Dendritic cell treated with granulocyte-macrophage colony-stimulating factor and Interleukin-4, amounts not matched to agents 40 ng/mL and 50 ng/mL, for 4 days (primary cell): ENCODE data around the gene NFIX.

ENCODE experiments used
- H3K27ac Mint-ChIP-seq: one replicate; pipeline ENCODE4 v1.8.0; 2022; ENCODE audit warnings: mild to moderate bottlenecking, mixed read lengths
- H3K27me3 Mint-ChIP-seq: one replicate; pipeline ENCODE4 v1.8.0; 2022; ENCODE audit warnings: mild to moderate bottlenecking, mixed read lengths
- H3K36me3 Mint-ChIP-seq: one replicate; pipeline ENCODE4 v1.8.0; 2022; ENCODE audit warnings: low read depth, mixed read lengths
- H3K4me1 Mint-ChIP-seq: one replicate; pipeline ENCODE4 v1.8.0; 2022; ENCODE audit warnings: low read depth, mixed read lengths
- H3K4me3 Mint-ChIP-seq: one replicate; pipeline ENCODE4 v1.8.0; 2022; ENCODE audit warnings: mild to moderate bottlenecking, moderate library complexity, mixed read lengths
- H3K9me3 Mint-ChIP-seq: one replicate; pipeline ENCODE4 v1.8.0; 2022; ENCODE audit warnings: mixed read lengths
- intact Hi-C: fragments of 100-400 bp; cut with micrococcal nuclease; formaldehyde crosslinking; loops from one replicate; pipeline ENCODE4 v1.15.0; 2022

Gene NFIX

DNA sequence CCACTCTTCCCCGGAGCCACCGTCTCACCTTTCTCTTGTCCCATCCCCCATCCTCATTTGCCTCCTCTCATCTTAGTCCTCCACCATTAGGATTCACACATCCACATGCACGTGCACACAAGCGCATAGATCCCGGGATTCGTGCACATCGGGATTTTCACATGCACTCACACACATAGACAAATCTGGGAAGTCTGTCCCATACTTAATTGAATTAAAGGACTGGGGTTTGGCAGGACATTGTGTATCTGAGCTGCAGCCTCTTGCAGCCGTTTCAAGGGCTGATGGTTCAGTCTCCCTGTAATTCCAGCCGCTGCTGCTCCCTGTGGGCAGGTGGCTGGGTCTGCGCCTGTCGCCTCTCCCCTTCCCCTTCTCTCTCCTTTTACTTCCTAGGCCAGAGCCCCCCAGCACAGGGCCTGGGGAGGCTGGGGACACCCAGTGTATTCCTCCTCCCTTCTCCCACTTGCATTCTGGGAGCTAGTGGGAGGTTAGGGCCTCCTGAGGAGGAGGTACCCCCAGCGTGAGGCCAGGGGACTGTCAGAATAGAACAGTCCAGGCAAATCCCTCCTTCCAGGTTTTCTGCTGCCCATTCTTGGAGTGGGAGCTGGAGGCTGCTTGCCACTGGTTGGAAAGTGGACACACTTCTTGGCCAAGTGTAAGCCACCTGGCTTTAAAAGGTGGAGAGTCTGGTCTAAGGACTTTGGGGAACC, 63.8 kb downstream of the NFIX start:
- Mint-ChIP-seq H3K27me3 (peaks cover 46% of the 10 kb centered on the region), H3K27ac (no peak overlapping the region), H3K36me3 (no peaks in the 10 kb centered on the region), H3K4me1 (peaks cover 9% of the 10 kb centered on the region), H3K9me3 (no peaks in the 10 kb centered on the region), H3K4me3 (no peak overlapping the region)
- intact Hi-C loops, result no loop called here

- Mint-ChIP-seq H3K27ac (no peak overlapping the region), H3K27me3 (peaks cover 43% of the 10 kb centered on the region), H3K4me1 (peaks cover 9% of the 10 kb centered on the region), H3K36me3 (no peaks in the 10 kb centered on the region), H3K4me3 (peak overlapping the region; percentile 74), H3K9me3 (no peaks in the 10 kb centered on the region)
- intact Hi-C loops, result no loop called here
Measured at GRCh38 chr19:13060233-13060963, 65.1 kb downstream of the NFIX start.

DNA sequence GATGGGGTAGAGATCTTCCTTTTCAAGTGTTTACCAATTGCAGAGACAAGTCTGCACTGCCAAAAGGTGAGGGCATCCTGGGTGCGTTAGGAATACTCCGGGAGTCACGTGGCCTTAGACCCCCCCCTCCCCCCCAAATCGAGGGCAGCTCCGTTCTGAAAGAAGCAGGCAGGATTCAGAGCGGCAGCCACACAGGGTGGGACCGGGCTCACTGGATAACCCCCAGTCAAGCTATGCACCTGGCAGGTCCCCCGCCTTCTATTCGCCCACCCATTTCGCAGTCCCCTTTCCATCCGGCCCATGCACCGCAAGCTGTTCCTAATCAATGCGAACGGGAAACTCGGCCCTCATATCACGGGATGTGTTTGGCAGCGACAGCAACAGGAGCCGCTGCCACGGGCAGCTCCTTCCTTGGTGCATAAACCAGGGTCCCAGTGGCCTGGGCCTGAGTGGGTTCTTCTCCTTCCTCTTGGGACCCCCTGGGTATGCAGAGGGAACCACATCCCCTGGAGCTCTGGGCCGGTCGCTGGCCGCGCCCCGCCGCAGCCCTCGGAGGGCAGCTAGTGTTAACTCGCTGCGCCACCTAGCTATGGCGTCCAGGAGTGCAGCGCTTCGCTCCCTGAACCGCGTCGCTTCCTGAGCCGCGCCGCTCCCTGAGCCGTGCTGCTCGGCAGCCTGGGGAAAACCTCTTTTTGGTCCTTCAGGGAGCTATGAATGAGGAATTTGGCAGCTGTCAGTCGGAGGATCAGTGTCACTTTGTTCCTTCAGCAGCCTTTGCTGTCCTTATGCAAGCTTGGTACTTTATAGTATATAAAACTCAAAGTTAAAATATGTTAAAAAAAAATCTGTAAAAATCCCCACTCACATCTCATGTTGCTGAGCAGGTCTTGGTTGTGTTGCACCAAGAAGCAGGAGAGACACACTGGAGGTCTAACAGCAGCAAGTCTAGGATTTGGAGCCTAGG, 66.0 kb downstream of the NFIX start:
- Mint-ChIP-seq H3K4me3 (peak overlapping the region; percentile 74), H3K36me3 (no peaks in the 10 kb centered on the region), H3K9me3 (no peaks in the 10 kb centered on the region), H3K27ac (peak overlapping the region; percentile 45), H3K27me3 (peaks cover 36% of the 10 kb centered on the region), H3K4me1 (peaks cover 7% of the 10 kb centered on the region)
- intact Hi-C loops, result no loop called here

DNA sequence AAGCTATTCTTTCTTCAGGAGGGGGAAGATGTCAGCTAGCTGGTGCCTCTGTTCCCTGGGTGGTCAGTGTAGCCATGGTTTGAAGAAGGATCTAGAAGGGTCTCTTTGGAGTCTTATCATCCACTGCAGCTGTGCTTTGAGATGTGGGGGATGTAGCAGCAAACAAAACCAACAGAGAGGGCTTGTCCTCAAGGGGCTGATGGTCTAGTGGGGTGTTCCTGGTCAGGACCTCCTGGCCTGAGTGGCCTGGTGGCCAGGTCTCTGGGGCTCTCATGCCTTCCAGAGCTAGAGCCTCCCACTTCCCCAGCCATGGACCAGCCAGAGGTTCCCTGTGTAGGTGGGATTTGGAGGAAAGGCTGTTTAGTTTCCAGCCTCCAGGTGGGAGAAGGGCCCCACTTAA, 67.0 kb downstream of the NFIX start:
- H3K27me3 Mint-ChIP-seq, result peaks cover 36% of the 10 kb centered on the region
- H3K4me3 Mint-ChIP-seq, result no peak overlapping the region
- H3K4me1 Mint-ChIP-seq, result peaks cover 14% of the 10 kb centered on the region
- no peaks in the 10 kb centered on the region for H3K9me3 Mint-ChIP-seq
- H3K27ac Mint-ChIP-seq, result no peak overlapping the region
- intact Hi-C loops, result no loop called here
- no peaks in the 10 kb centered on the region for H3K36me3 Mint-ChIP-seq

- Mint-ChIP-seq H3K27me3 (peaks cover 36% of the 10 kb centered on the region), H3K4me1 (peaks cover 19% of the 10 kb centered on the region), H3K36me3 (no peaks in the 10 kb centered on the region), H3K27ac (no peak overlapping the region), H3K4me3 (no peak overlapping the region), H3K9me3 (no peaks in the 10 kb centered on the region)
- intact Hi-C loops, result no loop called here
Measured at GRCh38 chr19:13063461-13064091, 68.3 kb downstream of the NFIX start.

DNA sequence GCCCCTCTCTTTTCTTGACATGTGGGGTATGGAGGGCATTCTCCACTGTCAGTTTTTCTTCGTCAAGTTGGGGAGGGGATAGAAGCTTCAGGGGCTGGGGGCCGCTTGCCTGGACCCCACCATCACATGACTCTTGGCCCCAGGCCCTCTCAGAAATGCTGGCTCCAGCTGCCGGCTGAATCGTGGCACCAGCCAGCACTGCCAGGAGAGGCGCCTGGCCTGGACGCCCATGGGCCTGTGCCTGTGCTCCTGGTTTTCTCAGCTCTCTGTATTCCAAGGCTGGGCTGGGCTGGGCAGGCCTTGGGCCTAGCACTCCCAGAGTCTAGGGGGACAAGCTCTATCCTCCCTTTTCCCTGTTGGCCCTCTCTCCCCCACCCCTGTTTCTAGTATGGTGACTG, 68.8 kb downstream of the NFIX start:
- intact Hi-C loops, result no loop called here
- no peaks in the 10 kb centered on the region for H3K9me3 Mint-ChIP-seq
- no peak overlapping the region for H3K4me3 Mint-ChIP-seq
- H3K4me1 Mint-ChIP-seq, result peaks cover 19% of the 10 kb centered on the region
- no peak overlapping the region for H3K27ac Mint-ChIP-seq
- H3K36me3 Mint-ChIP-seq, result no peaks in the 10 kb centered on the region
- peaks cover 34% of the 10 kb centered on the region for H3K27me3 Mint-ChIP-seq

DNA sequence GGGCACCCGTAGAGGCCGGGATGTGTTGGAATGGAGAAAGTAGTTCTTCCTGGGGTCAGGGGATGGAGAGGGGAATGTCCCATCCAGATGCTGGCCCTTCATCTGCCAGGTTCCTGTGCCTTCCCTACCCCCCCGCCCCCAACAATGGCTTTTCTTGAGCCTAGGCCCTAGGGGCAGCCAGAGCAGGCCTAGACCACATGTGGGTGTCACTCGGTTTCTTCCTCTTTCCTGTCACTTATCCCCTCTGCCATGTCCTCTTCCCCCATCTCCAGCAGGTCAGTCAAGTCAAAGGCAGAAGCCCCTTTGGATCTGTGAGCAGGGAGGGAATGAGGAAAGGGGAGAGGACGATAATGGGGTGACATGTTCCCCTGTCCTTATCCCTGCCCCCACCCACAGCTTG, 71.0 kb downstream of the NFIX start:
- Mint-ChIP-seq H3K27ac (no peak overlapping the region), H3K36me3 (no peaks in the 10 kb centered on the region), H3K4me1 (peaks cover 14% of the 10 kb centered on the region), H3K4me3 (no peak overlapping the region), H3K27me3 (peaks cover 21% of the 10 kb centered on the region), H3K9me3 (no peaks in the 10 kb centered on the region)
- intact Hi-C loops, result no loop called here

DNA sequence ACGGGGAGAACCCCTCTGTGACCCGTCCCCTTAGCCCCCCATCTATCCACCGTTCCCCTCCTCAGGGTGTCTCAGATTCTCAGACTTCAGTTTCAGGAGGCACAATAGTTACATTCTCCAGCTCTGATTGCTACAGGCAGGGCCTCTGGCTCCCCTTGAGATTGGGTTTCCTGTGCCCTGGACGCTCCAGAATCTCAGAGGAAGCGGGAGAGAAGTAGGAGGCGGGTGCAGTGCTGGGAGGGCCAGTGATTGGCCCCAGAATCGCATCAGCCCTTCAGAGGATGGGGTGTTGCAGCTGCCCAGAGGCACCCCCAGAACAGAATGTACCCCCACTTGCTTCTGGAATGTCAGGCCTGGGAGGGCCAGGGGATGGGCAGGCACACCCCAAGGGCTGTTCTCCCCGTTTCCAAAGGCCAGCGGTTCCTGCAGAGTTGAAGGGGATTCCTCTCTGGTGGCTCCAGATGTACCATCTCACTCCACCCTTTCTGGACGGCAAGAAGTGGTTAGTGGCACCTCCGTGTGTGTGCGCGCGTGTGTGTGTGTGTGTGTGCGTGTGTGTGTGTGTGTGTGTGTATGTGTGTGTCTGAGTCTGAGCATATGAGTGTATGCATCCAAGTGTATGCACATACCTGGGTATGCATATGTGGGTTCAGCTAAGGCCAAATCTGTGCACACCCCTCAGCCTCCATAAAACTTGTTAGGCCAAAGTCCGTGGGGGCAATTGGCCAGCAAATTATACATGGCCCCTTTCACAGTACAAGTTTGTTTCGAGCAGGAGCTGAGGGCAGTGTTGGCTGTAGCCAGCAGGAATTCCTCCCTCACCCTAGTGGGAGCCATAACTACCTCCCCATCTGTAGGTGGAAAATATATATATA, 71.9 kb downstream of the NFIX start:
- H3K4me3 Mint-ChIP-seq, result no peak overlapping the region
- no peak overlapping the region for H3K27ac Mint-ChIP-seq
- H3K36me3 Mint-ChIP-seq, result no peaks in the 10 kb centered on the region
- peaks cover 14% of the 10 kb centered on the region for H3K4me1 Mint-ChIP-seq
- intact Hi-C loops, result no loop called here
- peaks cover 15% of the 10 kb centered on the region for H3K27me3 Mint-ChIP-seq
- H3K9me3 Mint-ChIP-seq, result no peaks in the 10 kb centered on the region

DNA sequence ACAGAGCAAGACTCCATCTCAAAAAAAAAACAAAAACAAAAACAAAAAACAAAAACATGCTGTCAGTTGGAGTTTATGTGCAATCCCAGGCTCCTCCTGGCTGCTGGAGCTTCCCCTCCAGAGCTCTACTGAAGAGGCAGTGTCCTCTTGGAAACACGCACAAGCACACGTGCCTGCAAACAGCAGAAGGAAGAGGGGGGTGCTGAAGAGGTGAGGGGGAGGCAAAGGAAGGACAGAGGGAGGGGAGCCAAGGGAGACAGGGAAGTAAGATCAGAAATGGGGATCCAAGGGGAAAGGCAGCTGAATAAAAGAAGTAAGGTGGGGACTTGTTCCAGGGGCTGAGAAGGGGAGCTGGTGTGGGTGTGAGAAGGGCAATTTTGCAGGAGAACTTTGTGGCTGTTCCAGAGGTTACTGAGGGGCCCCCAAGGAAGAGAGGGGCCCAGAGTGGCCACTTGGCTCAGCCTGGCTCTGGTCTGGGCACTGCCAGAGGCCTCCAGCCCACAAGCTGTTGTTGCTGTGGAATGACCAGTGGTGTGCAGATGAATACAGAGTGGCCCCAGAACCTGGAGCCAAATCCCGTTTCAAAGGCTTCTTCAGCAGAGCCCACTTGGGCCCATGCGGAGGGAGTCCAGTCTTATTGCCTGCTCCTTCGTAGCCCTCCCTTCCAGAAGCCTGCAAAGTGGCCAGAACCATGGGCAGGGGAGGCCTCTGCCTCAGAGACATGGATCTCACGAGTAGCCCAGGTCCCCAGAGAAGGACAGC, 73.0 kb downstream of the NFIX start:
- H3K27ac Mint-ChIP-seq, result no peak overlapping the region
- no peaks in the 10 kb centered on the region for H3K9me3 Mint-ChIP-seq
- intact Hi-C loops, result no loop called here
- no peak overlapping the region for H3K4me3 Mint-ChIP-seq
- H3K4me1 Mint-ChIP-seq, result peaks cover 14% of the 10 kb centered on the region
- H3K36me3 Mint-ChIP-seq, result no peaks in the 10 kb centered on the region
- H3K27me3 Mint-ChIP-seq, result peaks cover 7% of the 10 kb centered on the region

DNA sequence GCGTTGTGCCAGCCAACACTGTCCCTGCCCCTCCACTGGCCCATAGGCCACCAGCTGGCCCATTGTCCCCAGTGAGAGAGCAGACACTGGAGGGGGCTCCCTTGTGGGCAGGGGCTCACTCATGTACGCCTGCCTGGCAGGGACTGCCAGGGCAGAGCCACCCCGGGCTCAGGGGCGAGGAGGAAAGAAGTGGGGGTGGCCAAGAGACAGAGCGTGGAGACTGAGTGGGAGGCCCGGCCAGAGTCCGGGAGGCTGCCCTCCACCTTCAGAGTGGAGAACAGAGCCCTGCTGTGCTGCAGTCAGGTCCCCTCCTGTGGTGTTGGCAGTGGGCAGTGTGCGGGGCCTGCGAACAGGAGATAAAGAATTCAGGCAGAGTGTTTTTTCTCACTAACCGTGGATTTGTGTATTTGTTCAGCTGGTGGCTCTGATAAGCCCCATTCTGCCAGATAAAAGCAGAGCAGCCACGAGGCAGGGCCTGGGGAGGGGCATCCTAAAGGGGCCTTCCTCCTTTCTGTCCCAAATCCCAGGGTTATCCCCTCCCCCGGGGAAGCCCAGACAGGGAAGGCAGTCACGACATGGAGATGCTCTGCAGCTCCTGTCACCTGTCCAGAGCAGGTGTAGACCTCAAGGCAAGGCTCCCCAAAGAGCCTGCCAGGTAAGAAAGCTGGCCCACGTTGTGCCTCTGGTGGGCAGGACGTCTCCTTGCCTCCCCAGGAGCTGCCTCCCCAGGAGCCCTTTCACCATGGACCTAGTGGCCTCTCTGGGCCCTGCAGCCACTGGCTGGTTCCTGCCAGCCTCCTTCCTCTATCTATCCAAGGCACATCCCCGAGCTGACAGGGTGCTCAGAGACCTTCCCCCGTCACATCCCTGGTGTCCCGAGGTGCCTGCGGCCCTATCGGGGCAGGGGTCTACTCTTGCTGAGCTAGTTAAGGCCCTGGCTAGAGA, 74.4 kb downstream of the NFIX start:
- intact Hi-C loops, result no loop called here
- no peak overlapping the region for H3K27ac Mint-ChIP-seq
- no peaks in the 10 kb centered on the region for H3K9me3 Mint-ChIP-seq
- H3K4me3 Mint-ChIP-seq, result no peak overlapping the region
- H3K4me1 Mint-ChIP-seq, result peaks cover 14% of the 10 kb centered on the region
- no peaks in the 10 kb centered on the region for H3K36me3 Mint-ChIP-seq
- H3K27me3 Mint-ChIP-seq, result peaks cover 4% of the 10 kb centered on the region

- H3K9me3 Mint-ChIP-seq, result no peaks in the 10 kb centered on the region
- no peaks in the 10 kb centered on the region for H3K36me3 Mint-ChIP-seq
- no peak overlapping the region for H3K27ac Mint-ChIP-seq
- peaks cover 14% of the 10 kb centered on the region for H3K4me1 Mint-ChIP-seq
- H3K27me3 Mint-ChIP-seq, result peaks cover 4% of the 10 kb centered on the region
- H3K4me3 Mint-ChIP-seq, result no peak overlapping the region
- intact Hi-C loops, result no loop called here
Measured at GRCh38 chr19:13070425-13071140, 75.3 kb downstream of the NFIX start.
